OCI-LY7 (cell line): ENCODE measurements around the gene NF2.

Experiments used
- EZH2phosphoT487 ChIP-seq: fragments of 200-600 bp; sonication (generic); IDR thresholded peaks from 2 replicates; pipeline ENCODE4 v1.6.1; 2018; ENCODE audit warnings: low read depth, borderline replicate concordance, mild to moderate bottlenecking, mixed run types, antibody characterized with exemption, low read length, moderate library complexity, mixed read lengths
- TF ChIP-seq, protein P1 (sequence below): fragments of 200-600 bp; sonication (generic); conservative IDR thresholded peaks from 2 replicates; pipeline ENCODE4 v1.5.1; 2014; ENCODE audit warnings: mild to moderate bottlenecking, antibody characterized with exemption, low read length, moderate library complexity, mixed read lengths

DNA sequence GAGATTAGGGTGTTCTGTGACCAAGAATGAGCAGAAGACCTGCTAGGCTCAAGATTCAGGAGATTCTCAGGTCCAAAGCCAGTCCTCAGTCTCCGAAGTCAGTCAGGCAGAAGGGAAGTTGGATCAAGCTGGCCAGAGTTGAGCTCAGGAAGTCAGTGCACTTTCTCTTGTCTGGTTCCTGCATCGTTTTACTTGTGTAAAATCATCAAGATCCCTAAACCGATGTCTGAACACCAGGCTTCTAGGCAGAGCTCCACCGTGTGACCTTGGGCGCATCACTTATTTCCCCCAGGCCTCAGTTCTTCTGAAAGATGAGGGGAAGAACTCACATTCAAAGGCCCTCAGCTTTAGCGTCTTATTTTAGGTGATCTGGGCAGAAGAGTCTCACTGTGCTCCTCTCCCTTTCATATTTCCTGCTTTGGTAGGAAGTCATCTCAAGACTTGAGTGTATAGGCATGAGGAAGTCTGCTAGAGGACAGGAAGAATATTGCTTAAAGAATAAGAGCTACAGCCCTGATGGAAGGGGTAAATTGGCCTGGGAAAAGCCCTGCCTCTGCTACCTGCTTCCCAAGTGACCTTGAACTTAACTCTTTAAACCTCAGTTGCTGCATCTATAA lies 20.2 kb downstream of the NF2 start:
- TF ChIP-seq, protein P1, sequence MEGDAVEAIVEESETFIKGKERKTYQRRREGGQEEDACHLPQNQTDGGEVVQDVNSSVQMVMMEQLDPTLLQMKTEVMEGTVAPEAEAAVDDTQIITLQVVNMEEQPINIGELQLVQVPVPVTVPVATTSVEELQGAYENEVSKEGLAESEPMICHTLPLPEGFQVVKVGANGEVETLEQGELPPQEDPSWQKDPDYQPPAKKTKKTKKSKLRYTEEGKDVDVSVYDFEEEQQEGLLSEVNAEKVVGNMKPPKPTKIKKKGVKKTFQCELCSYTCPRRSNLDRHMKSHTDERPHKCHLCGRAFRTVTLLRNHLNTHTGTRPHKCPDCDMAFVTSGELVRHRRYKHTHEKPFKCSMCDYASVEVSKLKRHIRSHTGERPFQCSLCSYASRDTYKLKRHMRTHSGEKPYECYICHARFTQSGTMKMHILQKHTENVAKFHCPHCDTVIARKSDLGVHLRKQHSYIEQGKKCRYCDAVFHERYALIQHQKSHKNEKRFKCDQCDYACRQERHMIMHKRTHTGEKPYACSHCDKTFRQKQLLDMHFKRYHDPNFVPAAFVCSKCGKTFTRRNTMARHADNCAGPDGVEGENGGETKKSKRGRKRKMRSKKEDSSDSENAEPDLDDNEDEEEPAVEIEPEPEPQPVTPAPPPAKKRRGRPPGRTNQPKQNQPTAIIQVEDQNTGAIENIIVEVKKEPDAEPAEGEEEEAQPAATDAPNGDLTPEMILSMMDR, result no peak
- TF ChIP-seq EZH2phosphoT487, result no peak
